PC-9 (cell line): Measurements from ENCODE around the gene ATP11B. TPM values are rescaled to one million over a fixed set of nuclear protein-coding genes. Genes with fewer than 3 reads are reported as not detected.

ENCODE experiments used
- BruUV-seq: library from RNA; stranded (reverse); fragments of 400-500 nt; replicated peaks from 2 replicates; lab custom pipeline; 2021; lab: Mats Ljungman, UMichigan
- CTCF ChIA-PET: fragments of 300-600 bp; sonication (Branson Sonifier 250); formaldehyde crosslinking; loops from one replicate; lab custom pipeline; 2022; ENCODE audit warnings: antibody characterized with exemption; lab: Charles Lee
- POLR2A ChIA-PET: fragments of 300-600 bp; sonication (Branson Sonifier 250); formaldehyde crosslinking; loops from one replicate; lab custom pipeline; 2022; ENCODE audit warnings: antibody characterized with exemption; ENCODE audit not compliant: unreplicated experiment; lab: Charles Lee
- DNase-seq, 2 experiments: peaks; one replicate each; pipeline versions ENCODE4 v3.0.0 to v3.0.0-alpha.2; 2015 to 2022; ENCODE audit warnings: mixed read lengths in 1 of 2
- H2AFZ ChIP-seq: fragments of 200-600 bp; sonication (generic); 2 replicates; pipeline ENCODE4 v1.8.1; 2017; ENCODE audit warnings: antibody characterized with exemption
- H3F3A ChIP-seq: fragments of 200-600 bp; sonication (generic); 2 replicates; pipeline ENCODE4 v1.8.1; 2017; ENCODE audit warnings: antibody characterized with exemption, mild to moderate bottlenecking, low read depth; ENCODE audit not compliant: insufficient read depth
- H3K27ac ChIP-seq: fragments of 200-600 bp; sonication (generic); 2 replicates; pipeline ENCODE4 v1.6.1; 2016; ENCODE audit warnings: mixed run types
- H3K27me3 ChIP-seq: fragments of 200-600 bp; sonication (generic); 2 replicates; pipeline ENCODE4 v1.6.1; 2016; ENCODE audit warnings: low read depth, mixed run types; ENCODE audit not compliant: insufficient read depth
- H3K36me3 ChIP-seq: fragments of 200-600 bp; sonication (generic); 2 replicates; pipeline ENCODE4 v1.6.1; 2016; ENCODE audit warnings: low read depth, mixed run types
- H3K4me1 ChIP-seq: fragments of 200-600 bp; sonication (generic); replicated peaks from 2 replicates; pipeline ENCODE4 v1.6.1; 2016; ENCODE audit warnings: mixed run types; ENCODE audit not compliant: insufficient read depth
- H3K4me2 ChIP-seq: fragments of 200-600 bp; sonication (generic); 2 replicates; pipeline ENCODE4 v1.6.1; 2017; ENCODE audit warnings: mixed run types
- H3K4me3 ChIP-seq: fragments of 200-600 bp; sonication (generic); 2 replicates; pipeline ENCODE4 v1.6.1; 2016; ENCODE audit warnings: mixed run types
- H3K79me2 ChIP-seq: fragments of 200-600 bp; sonication (generic); 2 replicates; pipeline ENCODE4 v1.6.1; 2017; ENCODE audit warnings: low read depth, mixed run types
- H3K9me2 ChIP-seq: fragments of 200-600 bp; sonication (generic); 2 replicates; pipeline ENCODE4 v1.8.1; 2017; ENCODE audit warnings: mild to moderate bottlenecking; ENCODE audit not compliant: insufficient read depth
- H3K9me3 ChIP-seq: fragments of 200-600 bp; sonication (generic); 2 replicates; pipeline ENCODE4 v1.8.1; 2016; ENCODE audit warnings: low read depth; ENCODE audit not compliant: insufficient read depth
- H4K20me1 ChIP-seq: fragments of 200-600 bp; sonication (generic); 2 replicates; pipeline ENCODE4 v1.8.1; 2017; ENCODE audit not compliant: insufficient read depth
- EZH2 ChIP-seq: fragments of 200-600 bp; sonication (generic); IDR thresholded peaks from 2 replicates; pipeline ENCODE4 v1.8.0; 2017; ENCODE audit warnings: antibody characterized with exemption, low read depth
- intact Hi-C: fragments of 100-400 bp; cut with micrococcal nuclease; formaldehyde crosslinking; loops from one replicate; pipeline ENCODE4 v1.10.0; 2022; ENCODE audit not compliant: unreplicated experiment
- total RNA-seq: library from RNA; stranded (reverse); gene quantifications from 2 replicates; pipeline ENCODE4 v1.2.3, GENCODE V29; 2021
- TF ChIP-seq, protein P1 (sequence below): fragments of 200-600 bp; sonication (generic); conservative IDR thresholded peaks from 2 replicates; pipeline ENCODE4 v1.6.1; 2017; ENCODE audit warnings: mixed run types, antibody characterized with exemption, mild to moderate bottlenecking, moderate library complexity

ATP11B gene
- total RNA-seq, 1 experiment from 2014 or later: 66.5 TPM

DNA sequence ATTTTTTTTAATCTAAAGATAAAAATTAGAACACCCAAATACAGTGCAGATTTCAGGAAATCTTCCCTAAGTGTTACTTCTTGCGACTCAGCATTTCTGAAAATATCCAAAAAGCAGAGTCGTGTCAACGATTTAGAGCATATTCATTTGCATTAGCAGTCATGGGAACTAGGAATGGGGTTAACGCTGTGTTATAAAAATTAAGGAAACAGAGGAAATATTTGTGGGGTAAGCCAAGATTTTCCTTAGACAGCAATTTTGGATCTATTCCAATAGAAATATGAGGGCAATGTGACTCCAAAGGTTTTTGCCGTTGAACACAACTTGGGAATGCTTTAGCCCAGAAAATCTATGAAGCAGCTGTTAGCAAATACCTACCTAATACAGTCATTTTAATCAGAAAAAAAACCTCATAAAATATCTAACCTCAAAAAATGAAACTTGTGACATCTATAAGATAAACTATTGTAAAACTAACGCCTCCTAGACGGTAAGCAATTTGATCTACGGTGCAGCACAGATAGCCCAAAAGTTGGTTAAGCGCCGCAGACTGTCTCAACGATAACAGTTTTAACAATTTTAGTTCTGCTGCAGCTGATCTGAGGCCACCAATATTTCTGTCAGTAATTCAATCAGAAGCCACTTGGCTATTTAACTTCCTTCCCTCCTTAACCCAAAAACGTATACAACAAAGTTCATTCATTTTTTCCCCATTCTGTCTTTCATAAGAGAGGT is 5.8 kb upstream of the ATP11B start:
- no peak overlapping the region for H3K4me2 ChIP-seq
- BruUV-seq: no TSS peak
- H3F3A ChIP-seq: peaks cover 10% of the 10 kb centered on the region
- TF ChIP-seq EZH2: no peak
- TF ChIP-seq, protein P1, sequence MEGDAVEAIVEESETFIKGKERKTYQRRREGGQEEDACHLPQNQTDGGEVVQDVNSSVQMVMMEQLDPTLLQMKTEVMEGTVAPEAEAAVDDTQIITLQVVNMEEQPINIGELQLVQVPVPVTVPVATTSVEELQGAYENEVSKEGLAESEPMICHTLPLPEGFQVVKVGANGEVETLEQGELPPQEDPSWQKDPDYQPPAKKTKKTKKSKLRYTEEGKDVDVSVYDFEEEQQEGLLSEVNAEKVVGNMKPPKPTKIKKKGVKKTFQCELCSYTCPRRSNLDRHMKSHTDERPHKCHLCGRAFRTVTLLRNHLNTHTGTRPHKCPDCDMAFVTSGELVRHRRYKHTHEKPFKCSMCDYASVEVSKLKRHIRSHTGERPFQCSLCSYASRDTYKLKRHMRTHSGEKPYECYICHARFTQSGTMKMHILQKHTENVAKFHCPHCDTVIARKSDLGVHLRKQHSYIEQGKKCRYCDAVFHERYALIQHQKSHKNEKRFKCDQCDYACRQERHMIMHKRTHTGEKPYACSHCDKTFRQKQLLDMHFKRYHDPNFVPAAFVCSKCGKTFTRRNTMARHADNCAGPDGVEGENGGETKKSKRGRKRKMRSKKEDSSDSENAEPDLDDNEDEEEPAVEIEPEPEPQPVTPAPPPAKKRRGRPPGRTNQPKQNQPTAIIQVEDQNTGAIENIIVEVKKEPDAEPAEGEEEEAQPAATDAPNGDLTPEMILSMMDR: no peak
- CTCF ChIA-PET: no interaction called here
- H3K79me2 ChIP-seq: no peaks in the 10 kb centered on the region
- H3K4me1 ChIP-seq: peaks cover 16% of the 10 kb centered on the region
- H4K20me1 ChIP-seq: no peaks in the 10 kb centered on the region
- intact Hi-C loops: no loop called here
- POLR2A ChIA-PET: no interaction called here
- H3K9me3 ChIP-seq: no peaks in the 10 kb centered on the region
- no peak overlapping the region for H3K27ac ChIP-seq
- no peaks in the 10 kb centered on the region for H3K27me3 ChIP-seq
- no peaks in the 10 kb centered on the region for H3K36me3 ChIP-seq
- H3K4me3 ChIP-seq: no peak overlapping the region
- DNase-seq: no peak
- H2AFZ ChIP-seq: no peak overlapping the region
- no peaks in the 10 kb centered on the region for H3K9me2 ChIP-seq

DNA sequence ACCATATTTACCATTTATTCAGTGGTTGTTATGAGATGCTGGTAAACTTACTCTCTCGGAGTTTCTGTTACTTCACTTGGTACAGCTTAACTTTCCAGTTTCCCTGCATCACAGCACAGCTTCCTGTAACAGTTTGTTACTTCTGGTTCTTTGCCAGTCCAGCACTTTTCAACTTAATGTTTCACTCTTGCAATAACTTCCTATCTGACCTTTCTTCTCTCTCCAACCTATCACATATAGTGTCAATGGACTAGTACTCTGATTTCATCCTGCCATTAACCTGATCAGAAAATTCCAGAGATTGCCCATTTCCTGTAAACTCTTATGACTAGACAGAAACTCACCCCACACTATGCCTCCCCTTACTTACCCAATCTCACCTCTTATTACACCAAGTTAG is 3.9 kb upstream of the ATP11B start:
- no peaks in the 10 kb centered on the region for H3K9me2 ChIP-seq
- H3K27me3 ChIP-seq: no peaks in the 10 kb centered on the region
- no peak overlapping the region for H3K4me3 ChIP-seq
- no peak overlapping the region for H2AFZ ChIP-seq
- peaks cover 16% of the 10 kb centered on the region for H3F3A ChIP-seq
- intact Hi-C loops: no loop called here
- ChIA-PET CTCF (interaction anchor here (0.5 kb wide), 1 partner anchor 936 kb away, joined by 9 read pairs; no protein-coding TSS in a partner anchor), POLR2A (interaction anchor here (0.6 kb wide), 2 partner anchors 28 to 49 kb away, joined by 3 to 9 read pairs; no protein-coding TSS in a partner anchor)
- no peaks in the 10 kb centered on the region for H3K36me3 ChIP-seq
- no peak for DNase-seq
- H3K27ac ChIP-seq: no peak overlapping the region
- peaks cover 16% of the 10 kb centered on the region for H3K4me1 ChIP-seq
- no peak overlapping the region for H3K4me2 ChIP-seq
- BruUV-seq: no TSS peak
- peaks cover 5% of the 10 kb centered on the region for H3K79me2 ChIP-seq
- no peaks in the 10 kb centered on the region for H4K20me1 ChIP-seq
- no peaks in the 10 kb centered on the region for H3K9me3 ChIP-seq
- TF ChIP-seq, protein P1: no peak
- TF ChIP-seq EZH2: no peak

DNA sequence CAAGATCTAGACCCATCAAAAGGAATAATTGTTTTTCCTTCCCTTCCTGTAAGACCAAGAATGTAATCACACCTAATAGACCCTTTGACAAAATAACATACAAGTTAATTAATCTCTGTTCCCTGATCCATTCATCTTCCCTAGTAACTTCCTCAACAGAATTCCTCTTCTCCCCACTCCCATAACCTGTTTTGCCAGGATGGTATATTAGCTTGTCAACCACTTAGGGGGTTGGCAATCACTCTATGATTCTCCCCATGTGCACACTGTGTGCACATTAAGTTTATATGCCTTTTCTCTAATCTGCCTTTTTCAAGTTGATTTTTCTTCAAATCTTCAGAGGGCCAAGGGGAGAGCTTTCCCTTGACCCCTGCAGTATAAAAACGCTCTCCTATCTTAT is 2.7 kb upstream of the ATP11B start:
- no peak overlapping the region for H3K4me2 ChIP-seq
- H3K4me3 ChIP-seq: no peak overlapping the region
- no peak for DNase-seq
- H2AFZ ChIP-seq: no peak overlapping the region
- no peaks in the 10 kb centered on the region for H3K36me3 ChIP-seq
- peaks cover 28% of the 10 kb centered on the region for H3K4me1 ChIP-seq
- TF ChIP-seq, protein P1: no peak
- no peak for TF ChIP-seq EZH2
- H3F3A ChIP-seq: peaks cover 18% of the 10 kb centered on the region
- ChIA-PET CTCF (no interaction called here), POLR2A (interaction anchor here (0.5 to 0.7 kb wide), 2 partner anchors 51 to 658 kb away, joined by 3 to 4 read pairs; no protein-coding TSS in a partner anchor)
- no peaks in the 10 kb centered on the region for H3K9me2 ChIP-seq
- H3K27me3 ChIP-seq: no peaks in the 10 kb centered on the region
- intact Hi-C loops: loop anchor here (5.0 kb wide), 1 partner anchor 477 kb away; no protein-coding TSS in a partner anchor
- H4K20me1 ChIP-seq: no peaks in the 10 kb centered on the region
- H3K9me3 ChIP-seq: no peaks in the 10 kb centered on the region
- H3K27ac ChIP-seq: no peak overlapping the region
- H3K79me2 ChIP-seq: peaks cover 18% of the 10 kb centered on the region
- BruUV-seq: no TSS peak
